Liver (tissue), 9 donors: ENCODE results near the gene GRIN2A. TPM values are rescaled to one million over a fixed set of nuclear protein-coding genes. Genes with fewer than 3 reads are reported as not detected.

Experiments used
- DNase-seq: peaks from one replicate; pipeline ENCODE4 v3.0.0-alpha.2; 2017; ENCODE audit warnings: low spot score
- H3K27ac ChIP-seq, 2 donors: one replicate each; pipeline ENCODE4 v1.7.0; 2013; ENCODE audit warnings: inconsistent platforms in 2 of 2, low read length in 2 of 2, control low read depth in 1 of 2, low read depth in 1 of 2, mild to moderate bottlenecking in 1 of 2
- H3K27me3 ChIP-seq, 4 donors: one replicate each; pipeline versions ENCODE4 v1.6.1 to v1.7.0; 2013; ENCODE audit warnings: low read length in 3 of 4, inconsistent platforms in 1 of 4, mild to moderate bottlenecking in 1 of 4, moderate library complexity in 1 of 4; ENCODE audit not compliant: control insufficient read depth in 4 of 4, insufficient read depth in 4 of 4
- H3K36me3 ChIP-seq, 4 donors: one replicate each; pipeline versions ENCODE4 v1.6.1 to v1.7.0; 2013; ENCODE audit warnings: low read length in 3 of 4, mild to moderate bottlenecking in 3 of 4, low read depth in 1 of 4, moderate library complexity in 1 of 4; ENCODE audit not compliant: control insufficient read depth in 4 of 4, insufficient read depth in 3 of 4
- H3K4me1 ChIP-seq, 4 donors: one replicate each; pipeline versions ENCODE4 v1.6.1 to v1.7.0; 2013; ENCODE audit warnings: low read length in 3 of 4, mild to moderate bottlenecking in 3 of 4, moderate library complexity in 1 of 4; ENCODE audit not compliant: control insufficient read depth in 4 of 4, insufficient read depth in 4 of 4
- H3K4me3 ChIP-seq, 3 donors: one replicate each; pipeline versions ENCODE4 v1.6.1 to v1.7.0; 2013; ENCODE audit warnings: low read length in 3 of 3, control low read depth in 1 of 3, low read depth in 1 of 3, mild to moderate bottlenecking in 1 of 3
- H3K9ac ChIP-seq, 2 donors: one replicate each; pipeline ENCODE4 v1.7.0; 2013; ENCODE audit warnings: low read length in 2 of 2, mild to moderate bottlenecking in 2 of 2, moderate library complexity in 2 of 2, control low read depth in 1 of 2, low read depth in 1 of 2
- H3K9me3 ChIP-seq, 4 donors: one replicate each; pipeline versions ENCODE4 v1.6.1 to v1.7.0; 2013; ENCODE audit warnings: low read length in 3 of 4; ENCODE audit not compliant: control insufficient read depth in 4 of 4
- ATF3 ChIP-seq: IDR thresholded peaks from 2 replicates; pipeline ENCODE4 v1.6.1; 2016; ENCODE audit warnings: antibody characterized with exemption
- CTCF ChIP-seq: fragments of 150-350 bp; IDR thresholded peaks from 2 replicates; pipeline ENCODE4 v1.5.1; 2017; ENCODE audit warnings: improper control_type of control experiment, low read depth, low read length; ENCODE audit not compliant: missing input control
- EGR1 ChIP-seq, 2 donors: IDR thresholded peaks; 2 replicates each; pipeline ENCODE4 v1.6.1; 2016 to 2018; ENCODE audit warnings: antibody characterized with exemption in 2 of 2, low read depth in 2 of 2
- FOXA1 ChIP-seq: IDR thresholded peaks from 2 replicates; pipeline ENCODE4 v1.6.1; 2016; ENCODE audit warnings: antibody characterized with exemption
- FOXA2 ChIP-seq: IDR thresholded peaks from 2 replicates; pipeline ENCODE4 v1.6.1; 2016; ENCODE audit warnings: antibody characterized with exemption
- GABPA ChIP-seq, 2 donors: IDR thresholded peaks in 1 of 2; conservative IDR thresholded peaks in 1 of 2; 2 replicates each; pipeline ENCODE4 v1.6.1; 2016; ENCODE audit warnings: antibody characterized with exemption in 2 of 2, mild to moderate bottlenecking in 1 of 2, moderate library complexity in 1 of 2
- HNF4A ChIP-seq, 2 donors: conservative IDR thresholded peaks; 2 replicates each; pipeline ENCODE4 v1.6.1; 2016; ENCODE audit warnings: antibody characterized with exemption in 2 of 2, mild to moderate bottlenecking in 2 of 2
- HNF4G ChIP-seq: IDR thresholded peaks from 2 replicates; pipeline ENCODE4 v1.6.1; 2016; ENCODE audit warnings: antibody characterized with exemption
- JUND ChIP-seq, 2 donors: IDR thresholded peaks; 2 replicates each; pipeline ENCODE4 v1.6.1; 2016; ENCODE audit warnings: antibody characterized with exemption in 2 of 2
- NR2F2 ChIP-seq: IDR thresholded peaks from 2 replicates; pipeline ENCODE4 v1.6.1; 2016; ENCODE audit warnings: antibody characterized with exemption
- RAD21 ChIP-seq, 2 donors: IDR thresholded peaks; 2 replicates each; pipeline ENCODE4 v1.6.1; 2016; ENCODE audit warnings: antibody characterized with exemption in 2 of 2, mild to moderate bottlenecking in 2 of 2
- REST ChIP-seq: IDR thresholded peaks from 2 replicates; pipeline ENCODE4 v1.6.1; 2016; ENCODE audit warnings: antibody characterized with exemption, mild to moderate bottlenecking
- RXRA ChIP-seq, 2 donors: IDR thresholded peaks; 2 replicates each; pipeline ENCODE4 v1.6.1; 2017 to 2018; ENCODE audit warnings: antibody characterized with exemption in 2 of 2, mild to moderate bottlenecking in 1 of 2
- SP1 ChIP-seq: IDR thresholded peaks from 2 replicates; pipeline ENCODE4 v1.6.1; 2018; ENCODE audit warnings: antibody characterized with exemption, mild to moderate bottlenecking
- TAF1 ChIP-seq: conservative IDR thresholded peaks from 2 replicates; pipeline ENCODE4 v1.6.1; 2016; ENCODE audit warnings: antibody characterized with exemption, mild to moderate bottlenecking
- YY1 ChIP-seq: IDR thresholded peaks from 2 replicates; pipeline ENCODE4 v1.6.1; 2016; ENCODE audit warnings: antibody characterized with exemption, mild to moderate bottlenecking
- ZBTB33 ChIP-seq: IDR thresholded peaks from 2 replicates; pipeline ENCODE4 v1.6.1; 2016; ENCODE audit warnings: antibody characterized with exemption
- WGBS: extraction: QIAGEN DNeasy Blood & Tissue Kit; methylation state at CpG from one replicate; pipeline ENCODE4 v1.1.7; 2013; 5-methylcytosine and 5-hydroxymethylcytosine counted together
- polyA plus RNA-seq, 2 donors: library from polyadenylated mRNA; stranded (reverse) in 1 of 2; unstranded in 1 of 2; fragments of 200-250 nt in 1 of 2; fragments of >200 nt in 1 of 2; fragmentation: Nextera tagmentation in 1 of 2; extraction: Ambion mirVana in 1 of 2; gene quantifications; one replicate each; pipeline versions ENCODE4 v1.2.1 to v1.2.3, GENCODE V29; 2013 to 2015
- total RNA-seq, 2 donors: library from RNA; depleted of rRNA; stranded (reverse); fragments of >200 nt; gene quantifications; one replicate each; pipeline ENCODE4 v1.2.3, GENCODE V29; 2014
- TF ChIP-seq, protein P1 (sequence below): IDR thresholded peaks from 2 replicates; pipeline ENCODE4 v1.6.1; 2016; ENCODE audit warnings: antibody characterized with exemption
- donor health status: healthy.
- donor health status: healthy.
- donor health status: healthy.
- donor health status: healthy.
- donor health status: healthy.

The GRIN2A gene
- total and polyA plus RNA-seq, 4 donors = under 0.01 to 0.08 (median 0.07) TPM; not detected in 1

GRCh38 chr16:9723136-9723535 is 459.1 kb downstream of the GRIN2A start:
- H3K4me1 ChIP-seq = no peaks in the 10 kb centered on the region
- H3K9me3 ChIP-seq = no peaks in the 10 kb centered on the region
- no peaks in the 10 kb centered on the region for H3K36me3 ChIP-seq
- DNase-seq = no peak
- H3K9ac ChIP-seq = no peak overlapping the region
- no peak overlapping the region for H3K4me3 ChIP-seq
- TF ChIP-seq EGR1 (IDR thresholded peaks at IDR 0.05; ENCODE audit: low read depth in 2 of 2) (no peak), HNF4A (conservative IDR thresholded peaks at IDR 0.05) (no peak), FOXA1 (no peak)
- H3K27me3 ChIP-seq = no peaks in the 10 kb centered on the region
- H3K27ac ChIP-seq = no peak overlapping the region

GRCh38 chr16:9713907-9714306 is 468.3 kb downstream of the GRIN2A start:
- Histone ChIP-seq H3K9ac (no peak overlapping the region), H3K36me3 (no peaks in the 10 kb centered on the region), H3K9me3 (no peaks in the 10 kb centered on the region), H3K27me3 (no peaks in the 10 kb centered on the region), H3K4me3 (no peak overlapping the region), H3K4me1 (no peaks in the 10 kb centered on the region), H3K27ac (no peak overlapping the region)
- TF ChIP-seq ATF3 (no peak), HNF4G (no peak), CTCF (no peak), ZBTB33 (no peak), HNF4A (conservative IDR thresholded peaks at IDR 0.05) (no peak), JUND (IDR thresholded peaks at IDR 0.05) (no peak), SP1 (no peak), REST (no peak), RXRA (IDR thresholded peaks at IDR 0.05) (no peak), GABPA (IDR thresholded peaks at IDR 0.05 in 1 of 2, conservative IDR thresholded peaks at IDR 0.05 in 1 of 2) (no peak), RAD21 (IDR thresholded peaks at IDR 0.05) (no peak), FOXA1 (no peak), EGR1 (IDR thresholded peaks at IDR 0.05; ENCODE audit: low read depth in 2 of 2) (no peak), NR2F2 (no peak), FOXA2 (no peak), TAF1 (no peak), YY1 (no peak)
- TF ChIP-seq, protein P1, sequence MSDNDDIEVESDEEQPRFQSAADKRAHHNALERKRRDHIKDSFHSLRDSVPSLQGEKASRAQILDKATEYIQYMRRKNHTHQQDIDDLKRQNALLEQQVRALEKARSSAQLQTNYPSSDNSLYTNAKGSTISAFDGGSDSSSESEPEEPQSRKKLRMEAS = no peak
- WGBS = 68% methylated on average over 6 of the region's 6 CpGs
- DNase-seq = no peak
